Glutamatergic neuron (in vitro differentiated cells): ENCODE data around the gene RNF167. TPM values are rescaled to one million over a fixed set of nuclear protein-coding genes. Genes with fewer than 3 reads are reported as not detected.
A peak's percentile ranks its signal among the peaks of the same experiment; 100 is the strongest.

ENCODE experiments used
- DNase-seq: peaks from one replicate; pipeline ENCODE4 v3.0.0; 2022
- H3K27ac Mint-ChIP-seq: one replicate; pipeline ENCODE4 v1.8.0; 2020; ENCODE audit warnings: mild to moderate bottlenecking, mixed read lengths, inconsistent platforms; ENCODE audit not compliant: unreplicated experiment
- H3K27me3 Mint-ChIP-seq: one replicate; pipeline ENCODE4 v1.8.0; 2020; ENCODE audit warnings: mild to moderate bottlenecking, moderate library complexity, mixed read lengths, inconsistent platforms; ENCODE audit not compliant: unreplicated experiment
- H3K36me3 Mint-ChIP-seq: one replicate; pipeline ENCODE4 v1.8.0; 2020; ENCODE audit warnings: mild to moderate bottlenecking, mixed read lengths, inconsistent platforms; ENCODE audit not compliant: unreplicated experiment
- H3K4me1 Mint-ChIP-seq: one replicate; pipeline ENCODE4 v1.8.0; 2020; ENCODE audit warnings: mild to moderate bottlenecking, low read depth, mixed read lengths, inconsistent platforms; ENCODE audit not compliant: unreplicated experiment
- H3K4me3 Mint-ChIP-seq: one replicate; pipeline ENCODE4 v1.8.0; 2020; ENCODE audit warnings: mild to moderate bottlenecking, mixed read lengths, inconsistent platforms; ENCODE audit not compliant: unreplicated experiment
- H3K9me3 Mint-ChIP-seq: one replicate; pipeline ENCODE4 v1.8.0; 2020; ENCODE audit warnings: mild to moderate bottlenecking, moderate library complexity, mixed read lengths, inconsistent platforms; ENCODE audit not compliant: unreplicated experiment
- total RNA-seq: library from RNA; stranded (reverse); fragmentation: NEBNext Ultra II Directional; extraction: Animal tissue kit (Norgen Biotek cat#: 25700); gene quantifications from one replicate; pipeline ENCODE4 v1.2.1, GENCODE V29; 2021; ENCODE audit not compliant: unreplicated experiment
- TF ChIP-seq, protein P1 (sequence below): fragments of 200-600 bp; sonication (generic); IDR thresholded peaks from one replicate; pipeline ENCODE4 v1.5.0; 2021; ENCODE audit not compliant: partially characterized antibody, unreplicated experiment

Gene RNF167
- total RNA-seq, 1 donor from 2014 or later: 96.1 TPM

DNA sequence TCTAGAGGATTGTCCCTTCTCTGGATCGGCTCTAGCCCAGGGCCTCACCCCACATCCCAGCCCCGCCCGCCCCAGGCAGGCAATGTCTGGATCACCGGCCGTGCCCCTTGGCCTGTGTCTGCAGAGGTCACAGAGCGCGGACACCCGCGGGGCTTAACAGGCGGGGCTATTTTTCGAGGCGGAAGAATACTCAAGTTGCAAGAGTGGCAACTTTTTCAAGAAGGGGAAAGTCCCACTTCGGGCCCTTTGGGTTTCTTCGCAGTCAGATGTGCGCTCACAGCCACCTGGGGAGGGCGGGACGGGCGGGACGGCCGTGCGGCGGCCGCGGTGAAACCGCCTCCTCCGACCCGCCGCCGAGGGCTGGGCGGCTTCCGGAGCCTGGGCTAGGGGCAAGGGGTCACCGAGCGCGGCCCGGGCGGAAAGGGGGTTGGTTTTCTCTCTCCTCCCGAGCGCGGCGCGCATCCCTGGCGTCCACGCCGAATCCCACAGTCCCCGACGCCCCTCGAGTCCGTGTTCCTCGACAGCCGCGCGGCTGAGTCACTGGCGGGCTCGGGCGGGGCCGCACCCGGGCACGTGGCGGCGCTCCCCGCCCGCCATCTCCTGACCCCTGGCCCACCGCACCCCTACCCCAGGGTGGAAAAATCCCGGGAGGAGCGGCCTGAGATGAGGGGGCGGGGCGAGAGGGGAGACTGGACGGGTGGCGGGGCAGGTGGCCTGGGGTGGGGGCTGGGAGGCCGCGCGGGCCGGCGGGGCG is 9.4 kb downstream of the RNF167 start:
- Mint-ChIP-seq H3K27ac (peak overlapping the region; percentile 38), H3K9me3 (peaks cover 17% of the 10 kb centered on the region), H3K27me3 (peaks cover 7% of the 10 kb centered on the region), H3K36me3 (peaks cover 5% of the 10 kb centered on the region), H3K4me3 (peak overlapping the region; percentile 79), H3K4me1 (peaks cover 32% of the 10 kb centered on the region)
- TF ChIP-seq, protein P1, sequence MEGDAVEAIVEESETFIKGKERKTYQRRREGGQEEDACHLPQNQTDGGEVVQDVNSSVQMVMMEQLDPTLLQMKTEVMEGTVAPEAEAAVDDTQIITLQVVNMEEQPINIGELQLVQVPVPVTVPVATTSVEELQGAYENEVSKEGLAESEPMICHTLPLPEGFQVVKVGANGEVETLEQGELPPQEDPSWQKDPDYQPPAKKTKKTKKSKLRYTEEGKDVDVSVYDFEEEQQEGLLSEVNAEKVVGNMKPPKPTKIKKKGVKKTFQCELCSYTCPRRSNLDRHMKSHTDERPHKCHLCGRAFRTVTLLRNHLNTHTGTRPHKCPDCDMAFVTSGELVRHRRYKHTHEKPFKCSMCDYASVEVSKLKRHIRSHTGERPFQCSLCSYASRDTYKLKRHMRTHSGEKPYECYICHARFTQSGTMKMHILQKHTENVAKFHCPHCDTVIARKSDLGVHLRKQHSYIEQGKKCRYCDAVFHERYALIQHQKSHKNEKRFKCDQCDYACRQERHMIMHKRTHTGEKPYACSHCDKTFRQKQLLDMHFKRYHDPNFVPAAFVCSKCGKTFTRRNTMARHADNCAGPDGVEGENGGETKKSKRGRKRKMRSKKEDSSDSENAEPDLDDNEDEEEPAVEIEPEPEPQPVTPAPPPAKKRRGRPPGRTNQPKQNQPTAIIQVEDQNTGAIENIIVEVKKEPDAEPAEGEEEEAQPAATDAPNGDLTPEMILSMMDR: no peak
- peak; percentile 74 for DNase-seq

DNA sequence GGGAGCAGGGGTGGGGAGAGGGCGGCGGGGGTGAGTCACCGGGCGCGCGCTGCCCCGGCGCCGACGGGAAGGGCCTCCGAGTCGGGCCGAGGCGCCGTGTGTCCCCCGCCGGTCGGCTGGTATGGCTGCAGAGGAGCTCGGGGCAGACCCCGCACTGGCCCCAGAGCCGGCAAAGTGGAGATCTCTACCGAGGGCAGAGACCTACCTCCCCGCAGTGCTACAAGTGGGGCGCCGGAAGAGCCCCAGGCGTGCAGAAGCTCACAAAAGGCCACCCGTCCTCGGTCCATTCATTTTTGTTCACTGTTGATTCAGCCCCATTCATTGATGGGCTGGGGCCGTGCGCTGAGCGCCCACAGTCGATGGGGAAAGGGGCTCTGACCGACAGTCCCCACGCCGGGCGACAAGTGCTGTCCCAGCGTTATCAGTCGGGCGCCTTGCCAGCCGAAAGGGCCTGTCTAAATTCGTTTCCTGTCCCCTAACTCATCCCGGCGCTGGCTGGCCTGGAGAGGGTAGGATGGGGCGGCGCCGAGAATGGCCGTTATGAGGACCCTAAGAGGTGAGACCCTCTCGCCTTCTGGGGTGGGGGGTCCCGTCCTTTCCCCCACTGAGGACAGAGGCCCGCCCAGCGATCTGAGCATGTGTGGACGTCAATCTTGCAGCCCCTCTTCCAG is 10.1 kb downstream of the RNF167 start:
- Mint-ChIP-seq H3K9me3 (peaks cover 17% of the 10 kb centered on the region), H3K4me3 (peak overlapping the region; percentile 88), H3K36me3 (peaks cover 5% of the 10 kb centered on the region), H3K27me3 (peaks cover 7% of the 10 kb centered on the region), H3K27ac (peak overlapping the region; percentile 94), H3K4me1 (peaks cover 31% of the 10 kb centered on the region)
- TF ChIP-seq, protein P1: no peak
- peak; percentile 45 for DNase-seq

DNA sequence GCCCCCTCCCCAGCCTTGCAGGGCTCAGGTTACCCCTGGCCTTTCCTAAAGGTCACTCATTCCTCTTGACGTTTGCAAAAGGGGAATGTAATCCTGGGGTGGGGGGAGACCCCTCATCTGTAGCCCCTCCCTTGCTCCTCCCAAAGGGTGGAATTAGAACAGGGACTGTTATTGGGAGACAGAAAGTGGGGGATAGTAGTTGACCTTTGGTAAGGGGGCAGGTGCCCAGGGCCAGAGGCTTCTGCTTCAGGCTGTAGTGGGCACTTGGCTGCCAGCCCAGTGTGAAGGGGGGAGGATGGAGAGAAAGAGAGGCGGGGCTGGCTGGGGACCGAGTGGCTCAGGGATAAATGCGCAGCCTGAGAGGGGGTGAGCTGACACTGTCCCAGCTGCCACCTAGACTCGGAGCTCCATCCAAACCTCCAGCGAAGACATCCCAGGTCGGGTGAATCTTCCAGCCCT is 10.7 kb downstream of the RNF167 start, which contains the start of gene ENO3:
Gene ENO3 (plus strand): TSS at position 374 of the 459 bp plus-strand sequence. CDS start 711 bp downstream, outside the sequence.
- Mint-ChIP-seq H3K27me3 (peaks cover 7% of the 10 kb centered on the region), H3K4me3 (peak within 1 kb of the TSS; percentile 88), H3K4me1 (peaks cover 26% of the 10 kb centered on the region), H3K9me3 (peaks cover 17% of the 10 kb centered on the region), H3K36me3 (peaks cover 5% of the 10 kb centered on the region), H3K27ac (peak within 1 kb of the TSS; percentile 94)
- DNase-seq: peak; percentile 63
- TF ChIP-seq, protein P1: no peak

DNA sequence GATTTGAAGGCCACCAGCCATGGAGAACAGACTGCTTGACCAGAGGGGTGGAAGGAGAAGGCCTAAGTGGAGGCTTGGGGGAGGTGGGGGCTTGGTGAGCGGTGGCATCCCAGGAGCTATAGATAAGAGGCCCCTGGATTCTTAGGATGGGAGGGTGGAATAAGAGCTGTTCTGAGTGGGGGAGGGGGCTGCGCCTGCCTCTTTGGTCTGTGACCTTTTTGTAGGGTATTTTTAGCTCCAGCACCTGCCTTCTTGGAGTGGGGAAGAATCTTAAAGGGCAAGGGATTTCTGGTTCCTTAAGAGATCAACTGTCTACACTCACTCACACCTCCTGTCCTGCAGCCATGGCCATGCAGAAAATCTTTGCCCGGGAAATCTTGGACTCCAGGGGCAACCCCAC is 11.4 kb downstream of the RNF167 start:
- H3K36me3 Mint-ChIP-seq: peaks cover 5% of the 10 kb centered on the region
- TF ChIP-seq, protein P1: no peak
- no peak for DNase-seq
- H3K4me1 Mint-ChIP-seq: peaks cover 23% of the 10 kb centered on the region
- peaks cover 17% of the 10 kb centered on the region for H3K9me3 Mint-ChIP-seq
- H3K4me3 Mint-ChIP-seq: peak overlapping the region; percentile 88
- peak overlapping the region; percentile 94 for H3K27ac Mint-ChIP-seq
- peaks cover 6% of the 10 kb centered on the region for H3K27me3 Mint-ChIP-seq
